ENCODE results near the gene MMP25. TPM values are rescaled to one million over a fixed set of nuclear protein-coding genes. Genes with fewer than 3 reads are reported as not detected.
A peak's percentile ranks its signal among the peaks of the same experiment; 100 is the strongest.

MMP25 gene
- total and polyA plus RNA-seq, 2 donors = 0.80 to 2.9 TPM

DNA sequence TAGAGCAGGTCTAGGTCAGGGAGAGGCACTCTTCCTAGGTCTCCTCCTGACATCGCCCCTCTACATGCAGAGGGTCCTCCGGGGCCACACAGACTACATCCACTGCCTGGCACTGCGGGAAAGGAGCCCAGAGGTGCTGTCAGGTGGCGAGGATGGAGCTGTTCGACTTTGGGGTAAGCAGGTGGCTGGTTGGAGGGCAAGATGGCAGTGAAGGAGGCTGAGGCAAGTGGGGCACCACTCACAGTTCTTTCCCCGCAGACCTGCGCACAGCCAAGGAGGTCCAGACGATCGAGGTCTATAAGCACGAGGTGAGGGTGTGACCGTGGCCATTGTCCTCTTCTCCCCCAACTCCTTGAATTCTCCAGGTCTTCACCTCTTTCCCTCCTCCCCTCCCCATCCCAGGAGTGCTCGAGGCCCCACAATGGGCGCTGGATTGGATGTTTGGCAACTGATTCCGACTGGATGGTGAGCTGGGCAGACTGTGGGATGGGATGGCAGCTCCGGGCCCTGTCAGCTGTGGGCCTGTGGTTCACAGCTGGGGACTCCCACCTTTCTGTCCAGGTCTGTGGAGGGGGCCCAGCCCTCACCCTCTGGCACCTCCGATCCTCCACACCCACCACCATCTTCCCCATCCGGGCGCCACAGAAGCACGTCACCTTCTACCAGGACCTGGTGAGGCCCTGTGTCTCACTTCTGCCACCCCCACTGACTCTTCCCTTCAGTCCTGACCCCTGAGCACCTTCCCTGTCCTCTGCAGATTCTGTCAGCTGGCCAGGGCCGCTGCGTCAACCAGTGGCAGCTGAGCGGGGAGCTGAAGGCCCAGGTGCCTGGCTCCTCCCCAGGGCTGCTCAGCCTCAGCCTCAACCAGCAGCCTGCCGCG is 19.5 kb upstream of the MMP25 start:
- H3K9me3 ChIP-seq (ENCODE audit: control insufficient read depth in 2 of 2, insufficient read depth in 1 of 2, low read length in 1 of 2) = peaks cover 0 to 24% of the 10 kb centered on the region in 2 donors
- H3K27me3 ChIP-seq (ENCODE audit: control insufficient read depth in 2 of 2, insufficient read depth in 1 of 2, low read length in 1 of 2) = peaks cover 33 to 46% of the 10 kb centered on the region in 2 donors
- H3K27ac ChIP-seq (ENCODE audit: low read depth in 1 of 2, low read length in 1 of 2) = no peak overlapping the region
- no peak overlapping the region for H3K4me3 ChIP-seq (ENCODE audit: low read length in 2 of 2)
- H3K4me1 ChIP-seq (ENCODE audit: control insufficient read depth in 2 of 2, insufficient read depth in 2 of 2, low read length in 2 of 2) = peaks cover 31 to 56% of the 10 kb centered on the region in 2 donors
- 98% methylated on average over 24 of the region's 24 CpGs for WGBS
- DNase-seq (ENCODE audit: low read depth in 6 of 9, low spot score in 9 of 9) = no peak
- peaks cover 16 to 21% of the 10 kb centered on the region in 2 donors for H3K36me3 ChIP-seq (ENCODE audit: control insufficient read depth in 2 of 2, insufficient read depth in 2 of 2, low read length in 1 of 2)

DNA sequence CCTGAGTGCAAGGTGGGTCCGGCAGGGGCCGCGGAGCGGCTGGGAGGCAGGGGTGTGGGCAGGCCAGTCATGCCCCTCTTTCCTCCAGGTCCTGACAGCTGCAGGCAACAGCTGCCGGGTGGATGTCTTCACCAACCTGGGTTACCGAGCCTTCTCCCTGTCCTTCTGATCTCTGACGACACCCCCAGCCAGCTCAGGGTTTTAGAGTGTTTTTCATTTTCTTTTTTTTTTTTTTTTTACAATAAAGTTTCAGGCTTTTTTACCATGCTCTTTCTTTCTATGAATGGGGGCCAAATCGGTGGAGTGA is 18.9 kb upstream of the MMP25 start:
- peaks cover 26 to 50% of the 10 kb centered on the region in 2 donors for H3K4me1 ChIP-seq (ENCODE audit: control insufficient read depth in 2 of 2, insufficient read depth in 2 of 2, low read length in 2 of 2)
- 96% methylated on average over 8 of the region's 8 CpGs for WGBS
- H3K27ac ChIP-seq (ENCODE audit: low read depth in 1 of 2, low read length in 1 of 2) = no peak overlapping the region
- H3K4me3 ChIP-seq (ENCODE audit: low read length in 2 of 2) = no peak overlapping the region
- H3K36me3 ChIP-seq (ENCODE audit: control insufficient read depth in 2 of 2, insufficient read depth in 2 of 2, low read length in 1 of 2) = peaks cover 16 to 21% of the 10 kb centered on the region in 2 donors
- H3K27me3 ChIP-seq (ENCODE audit: control insufficient read depth in 2 of 2, insufficient read depth in 1 of 2, low read length in 1 of 2) = peaks cover 36 to 46% of the 10 kb centered on the region in 2 donors
- H3K9me3 ChIP-seq (ENCODE audit: control insufficient read depth in 2 of 2, insufficient read depth in 1 of 2, low read length in 1 of 2) = peaks cover 0 to 24% of the 10 kb centered on the region in 2 donors
- DNase-seq (ENCODE audit: low read depth in 6 of 9, low spot score in 9 of 9) = no peak

- WGBS = 7% methylated on average over 58 of the region's 58 CpGs
- Histone ChIP-seq H3K4me1 (ENCODE audit: control insufficient read depth in 2 of 2, insufficient read depth in 2 of 2, low read length in 2 of 2) (peaks cover 20 to 43% of the 10 kb centered on the region in 2 donors), H3K27ac (ENCODE audit: low read depth in 1 of 2, low read length in 1 of 2) (peak overlapping the region in 1 of 2 donors; percentile 68), H3K36me3 (ENCODE audit: control insufficient read depth in 2 of 2, insufficient read depth in 2 of 2, low read length in 1 of 2) (peaks cover 16 to 21% of the 10 kb centered on the region in 2 donors), H3K4me3 (ENCODE audit: low read length in 2 of 2) (peak overlapping the region in 1 of 2 donors; percentile 23), H3K9me3 (ENCODE audit: control insufficient read depth in 2 of 2, insufficient read depth in 1 of 2, low read length in 1 of 2) (peaks cover 0 to 24% of the 10 kb centered on the region in 2 donors), H3K27me3 (ENCODE audit: control insufficient read depth in 2 of 2, insufficient read depth in 1 of 2, low read length in 1 of 2) (peaks cover 41 to 49% of the 10 kb centered on the region in 2 donors)
- peak; percentile 57 to 92 (median 85) for DNase-seq (ENCODE audit: low read depth in 6 of 9, low spot score in 9 of 9)
These were observed 18.2 kb upstream of the MMP25 start for GRCh38 chr16:3027983-3028715.

DNA sequence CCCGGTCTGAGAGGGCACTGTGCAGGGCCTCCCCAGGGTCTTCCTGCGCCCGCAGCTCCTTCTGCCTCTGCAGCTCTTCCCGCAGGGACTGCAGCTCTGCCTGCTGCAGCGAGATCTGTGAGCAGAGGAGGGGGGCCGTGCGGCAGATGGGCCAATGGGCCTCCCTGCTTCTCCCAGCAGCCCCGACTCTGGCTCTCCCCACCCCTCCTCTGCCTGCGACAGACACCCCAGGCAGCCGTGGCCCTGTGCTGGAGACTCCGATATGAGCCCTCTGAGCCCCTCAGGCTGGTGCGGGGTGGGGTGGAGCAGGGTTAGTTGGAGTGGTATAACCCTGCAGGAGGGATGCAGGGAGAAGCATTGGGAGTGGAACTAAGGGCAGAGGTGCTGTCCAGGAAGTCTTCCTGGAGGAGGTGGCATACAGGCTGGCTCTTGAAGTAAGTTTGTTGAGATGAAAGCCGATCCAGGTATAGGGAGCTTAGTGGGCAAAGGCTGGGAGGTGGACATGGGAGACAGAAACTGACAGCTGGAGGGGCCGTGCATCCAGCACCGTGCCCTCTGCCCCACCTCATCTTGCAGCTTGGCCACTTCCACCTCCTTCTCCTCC is 17.5 kb upstream of the MMP25 start:
- H3K27me3 ChIP-seq (ENCODE audit: control insufficient read depth in 2 of 2, insufficient read depth in 1 of 2, low read length in 1 of 2) = peaks cover 48 to 56% of the 10 kb centered on the region in 2 donors
- H3K9me3 ChIP-seq (ENCODE audit: control insufficient read depth in 2 of 2, insufficient read depth in 1 of 2, low read length in 1 of 2) = peaks cover 0 to 24% of the 10 kb centered on the region in 2 donors
- H3K4me3 ChIP-seq (ENCODE audit: low read length in 2 of 2) = peak overlapping the region in 1 of 2 donors; percentile 15
- peaks cover 16 to 21% of the 10 kb centered on the region in 2 donors for H3K36me3 ChIP-seq (ENCODE audit: control insufficient read depth in 2 of 2, insufficient read depth in 2 of 2, low read length in 1 of 2)
- H3K27ac ChIP-seq (ENCODE audit: low read depth in 1 of 2, low read length in 1 of 2) = no peak overlapping the region
- no peak for DNase-seq (ENCODE audit: low read depth in 6 of 9, low spot score in 9 of 9)
- peaks cover 14 to 36% of the 10 kb centered on the region in 2 donors for H3K4me1 ChIP-seq (ENCODE audit: control insufficient read depth in 2 of 2, insufficient read depth in 2 of 2, low read length in 2 of 2)
- 31% methylated on average over 15 of the region's 15 CpGs for WGBS

DNA sequence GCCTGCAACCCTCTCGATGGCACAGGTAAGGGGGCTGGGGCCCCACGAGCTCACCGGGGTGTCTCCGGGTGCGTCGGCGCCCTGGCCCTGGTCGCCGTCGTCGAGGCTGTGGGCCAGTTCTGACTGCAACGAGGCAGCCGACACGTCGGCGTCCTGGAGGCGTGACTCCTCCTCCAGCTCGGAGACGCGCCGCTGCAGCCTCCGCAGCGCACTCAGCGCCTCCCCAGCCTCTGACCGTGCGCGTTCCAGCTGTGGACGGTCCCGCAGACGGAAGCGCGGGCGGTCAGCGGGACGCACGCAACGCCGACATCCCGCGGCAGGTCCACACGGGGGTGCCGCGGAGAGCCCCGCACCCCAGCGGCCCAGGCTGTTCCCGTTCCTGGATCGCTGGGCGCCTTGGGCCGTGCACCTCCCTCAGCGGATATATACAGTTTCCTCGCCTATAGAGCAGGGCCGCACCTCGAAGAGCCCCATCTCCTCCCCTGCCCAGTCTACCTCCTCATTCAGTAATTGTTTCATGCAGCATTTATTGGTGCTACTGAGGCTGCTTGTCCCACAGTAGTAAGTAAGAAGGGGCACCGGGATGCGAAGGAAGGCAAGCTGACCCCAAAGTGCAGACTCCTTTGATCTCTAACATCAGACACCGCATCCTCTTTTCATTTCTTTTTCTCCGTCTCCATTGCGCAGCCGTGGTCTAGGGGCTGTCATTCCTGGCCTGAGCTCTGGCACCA is 16.7 kb upstream of the MMP25 start:
- no peak overlapping the region for H3K4me3 ChIP-seq (ENCODE audit: low read length in 2 of 2)
- H3K4me1 ChIP-seq (ENCODE audit: control insufficient read depth in 2 of 2, insufficient read depth in 2 of 2, low read length in 2 of 2) = peaks cover 13 to 28% of the 10 kb centered on the region in 2 donors
- peaks cover 16 to 21% of the 10 kb centered on the region in 2 donors for H3K36me3 ChIP-seq (ENCODE audit: control insufficient read depth in 2 of 2, insufficient read depth in 2 of 2, low read length in 1 of 2)
- peak in 1 of 9 donors; percentile 32 for DNase-seq (ENCODE audit: low read depth in 6 of 9, low spot score in 9 of 9)
- H3K27me3 ChIP-seq (ENCODE audit: control insufficient read depth in 2 of 2, insufficient read depth in 1 of 2, low read length in 1 of 2) = peaks cover 51 to 64% of the 10 kb centered on the region in 2 donors
- no peak overlapping the region for H3K27ac ChIP-seq (ENCODE audit: low read depth in 1 of 2, low read length in 1 of 2)
- 9% methylated on average over 59 of the region's 59 CpGs for WGBS
- H3K9me3 ChIP-seq (ENCODE audit: control insufficient read depth in 2 of 2, insufficient read depth in 1 of 2, low read length in 1 of 2) = peaks cover 0 to 24% of the 10 kb centered on the region in 2 donors

DNA sequence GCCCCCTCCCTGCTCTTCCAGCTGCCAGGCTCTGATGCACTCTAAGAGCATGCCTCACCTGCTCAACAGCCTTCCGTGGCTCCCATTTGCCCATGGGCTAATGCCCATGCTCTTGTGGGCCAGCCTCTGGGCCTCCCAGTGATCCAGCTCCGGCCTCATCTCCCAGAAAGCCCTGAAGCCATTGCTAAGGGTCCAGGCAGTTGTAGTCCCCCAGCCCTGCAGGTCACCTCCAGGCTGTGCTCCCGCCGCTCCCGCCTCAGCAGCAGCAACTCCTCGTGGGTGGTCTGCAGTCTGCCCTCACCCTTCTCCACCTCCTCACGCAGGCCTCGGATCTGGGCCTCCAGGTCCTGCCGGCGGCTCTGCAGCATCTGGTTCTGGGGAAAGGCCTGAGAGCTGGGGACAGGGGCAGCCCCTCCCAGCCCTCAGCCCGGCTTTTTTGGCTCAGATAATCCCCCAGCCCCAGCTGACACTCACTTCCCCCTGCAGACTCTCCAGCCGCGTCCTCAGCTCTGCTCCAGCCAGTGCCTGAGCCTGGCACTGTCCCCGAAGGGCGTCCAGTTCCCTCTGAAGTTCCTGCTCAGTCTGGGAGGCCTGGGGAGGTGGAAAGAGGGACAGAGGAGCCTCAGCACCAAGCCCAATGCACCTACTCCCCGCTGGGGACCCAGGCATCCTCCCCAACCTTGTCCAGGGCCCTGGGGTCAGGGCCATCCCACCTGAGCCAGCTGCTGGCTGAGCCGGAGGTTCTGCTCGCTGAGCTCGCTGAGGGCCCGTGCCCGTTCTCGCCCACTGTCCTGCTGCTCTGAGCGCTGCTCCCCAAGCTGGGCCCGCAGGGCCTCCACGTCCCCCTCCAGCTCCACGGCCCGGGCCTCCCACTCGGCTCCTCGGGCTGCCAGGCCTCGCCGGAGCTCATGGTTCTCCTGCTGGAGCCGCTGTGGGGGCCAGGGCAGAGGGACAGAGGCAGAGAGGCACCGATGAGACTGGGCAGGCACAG is 15.8 kb upstream of the MMP25 start:
- H3K36me3 ChIP-seq (ENCODE audit: control insufficient read depth in 2 of 2, insufficient read depth in 2 of 2, low read length in 1 of 2) = peaks cover 16 to 19% of the 10 kb centered on the region in 2 donors
- no peak for DNase-seq (ENCODE audit: low read depth in 6 of 9, low spot score in 9 of 9)
- peaks cover 0 to 24% of the 10 kb centered on the region in 2 donors for H3K9me3 ChIP-seq (ENCODE audit: control insufficient read depth in 2 of 2, insufficient read depth in 1 of 2, low read length in 1 of 2)
- no peak overlapping the region for H3K4me3 ChIP-seq (ENCODE audit: low read length in 2 of 2)
- WGBS = 86% methylated on average over 33 of the region's 33 CpGs
- H3K27me3 ChIP-seq (ENCODE audit: control insufficient read depth in 2 of 2, insufficient read depth in 1 of 2, low read length in 1 of 2) = peaks cover 59 to 73% of the 10 kb centered on the region in 2 donors
- peaks cover 13 to 25% of the 10 kb centered on the region in 2 donors for H3K4me1 ChIP-seq (ENCODE audit: control insufficient read depth in 2 of 2, insufficient read depth in 2 of 2, low read length in 2 of 2)
- H3K27ac ChIP-seq (ENCODE audit: low read depth in 1 of 2, low read length in 1 of 2) = no peak overlapping the region

DNA sequence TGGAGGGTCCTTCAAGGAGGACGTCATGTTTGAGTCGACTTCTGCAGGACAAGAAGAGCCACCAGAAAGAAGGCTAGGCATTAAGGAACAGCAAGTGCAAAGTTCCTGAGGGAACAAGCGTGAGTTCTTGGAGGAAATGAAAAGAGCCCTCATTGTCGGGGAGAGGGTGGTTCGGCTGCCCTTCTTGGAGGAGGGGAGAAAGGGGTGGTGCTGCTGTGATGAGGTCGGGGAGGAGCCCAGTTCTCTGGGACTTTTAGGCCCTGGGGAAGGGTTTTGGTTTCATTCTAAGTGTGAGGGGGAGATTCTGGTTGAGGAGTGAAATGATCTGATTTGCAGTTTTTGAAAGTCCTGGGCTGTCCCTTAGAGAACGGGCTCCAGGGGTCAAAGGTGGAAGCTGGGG is 13.7 kb upstream of the MMP25 start:
- no peak overlapping the region for H3K4me3 ChIP-seq (ENCODE audit: low read length in 2 of 2)
- peaks cover 13 to 25% of the 10 kb centered on the region in 2 donors for H3K4me1 ChIP-seq (ENCODE audit: control insufficient read depth in 2 of 2, insufficient read depth in 2 of 2, low read length in 2 of 2)
- 52% methylated on average over 7 of the region's 7 CpGs for WGBS
- no peak overlapping the region for H3K27ac ChIP-seq (ENCODE audit: low read depth in 1 of 2, low read length in 1 of 2)
- peaks cover 0 to under 1% of the 10 kb centered on the region in 2 donors for H3K36me3 ChIP-seq (ENCODE audit: control insufficient read depth in 2 of 2, insufficient read depth in 2 of 2, low read length in 1 of 2)
- no peak for DNase-seq (ENCODE audit: low read depth in 6 of 9, low spot score in 9 of 9)
- peaks cover 0 to 11% of the 10 kb centered on the region in 2 donors for H3K9me3 ChIP-seq (ENCODE audit: control insufficient read depth in 2 of 2, insufficient read depth in 1 of 2, low read length in 1 of 2)
- H3K27me3 ChIP-seq (ENCODE audit: control insufficient read depth in 2 of 2, insufficient read depth in 1 of 2, low read length in 1 of 2) = peaks cover 79 to 94% of the 10 kb centered on the region in 2 donors
